BLaER1 (cell line): Measurements from ENCODE around the gene MSI2.

Experiments used
- H3K27ac ChIP-seq: shearing (Covaris generic); formaldehyde crosslinking; 2 replicates; pipeline ENCODE4 v1.8.1; 2022
- H3K27me3 ChIP-seq: shearing (Covaris generic); formaldehyde crosslinking; 2 replicates; pipeline ENCODE4 v1.8.1; 2022
- H3K36me3 ChIP-seq: shearing (Covaris generic); formaldehyde crosslinking; 2 replicates; pipeline ENCODE4 v1.8.1; 2022
- H3K4me1 ChIP-seq: shearing (Covaris generic); formaldehyde crosslinking; 2 replicates; pipeline ENCODE4 v1.8.1; 2022
- H3K4me2 ChIP-seq: shearing (Covaris generic); formaldehyde crosslinking; 2 replicates; pipeline ENCODE4 v1.8.1; 2022
- H3K4me3 ChIP-seq: shearing (Covaris generic); formaldehyde crosslinking; 2 replicates; pipeline ENCODE4 v1.8.1; 2022
- H3K9ac ChIP-seq: shearing (Covaris generic); formaldehyde crosslinking; 2 replicates; pipeline ENCODE4 v1.8.1; 2022
- H3K9me3 ChIP-seq: shearing (Covaris generic); formaldehyde crosslinking; 2 replicates; pipeline ENCODE4 v1.8.1; 2022
- H4K20me1 ChIP-seq: shearing (Covaris generic); formaldehyde crosslinking; 2 replicates; pipeline ENCODE4 v1.8.1; 2022
- Cebpa-rat ChIP-seq: shearing (Covaris generic); IDR thresholded peaks from 2 replicates; pipeline ENCODE4 v1.8.1; 2022

MSI2 gene

GRCh38 chr17:57514614-57515013, 258.3 kb downstream of the MSI2 start:
- Histone ChIP-seq H4K20me1 (peaks cover 6% of the 10 kb centered on the region; the same call in 1 of the 2 replicates), H3K27ac (peak overlapping the region; percentile 93), H3K9ac (peak overlapping the region; percentile 49), H3K27me3 (no peaks in the 10 kb centered on the region), H3K9me3 (no peaks in the 10 kb centered on the region; the same call in 1 of the 2 replicates), H3K36me3 (peaks cover 45% of the 10 kb centered on the region), H3K4me3 (no peak overlapping the region), H3K4me1 (peaks cover 100% of the 10 kb centered on the region), H3K4me2 (peak overlapping the region; percentile 81)
- TF ChIP-seq Cebpa-rat, result no peak

- peaks cover 43% of the 10 kb centered on the region for H3K36me3 ChIP-seq
- H3K4me1 ChIP-seq, result peaks cover 100% of the 10 kb centered on the region
- H3K9me3 ChIP-seq, result no peaks in the 10 kb centered on the region; the same call in 1 of the 2 replicates
- peak overlapping the region; percentile 81 for H3K4me2 ChIP-seq
- H4K20me1 ChIP-seq, result peaks cover 6% of the 10 kb centered on the region; the same call in 1 of the 2 replicates
- no peak for TF ChIP-seq Cebpa-rat
- H3K9ac ChIP-seq, result peak overlapping the region; percentile 76; the same call in 1 of the 2 replicates
- H3K27me3 ChIP-seq, result no peaks in the 10 kb centered on the region
- no peak overlapping the region for H3K4me3 ChIP-seq
- peak overlapping the region; percentile 93 for H3K27ac ChIP-seq
These were observed 259.4 kb downstream of the MSI2 start for GRCh38 chr17:57515662-57516211.

GRCh38 chr17:57516290-57517230, 260.2 kb downstream of the MSI2 start:
- Histone ChIP-seq H4K20me1 (peaks cover 4% of the 10 kb centered on the region; the same call in 1 of the 2 replicates), H3K4me3 (no peak overlapping the region), H3K4me1 (peaks cover 100% of the 10 kb centered on the region), H3K27me3 (no peaks in the 10 kb centered on the region), H3K4me2 (peak overlapping the region; percentile 81), H3K36me3 (peaks cover 40% of the 10 kb centered on the region), H3K9ac (peak overlapping the region; percentile 76), H3K9me3 (no peaks in the 10 kb centered on the region; the same call in 1 of the 2 replicates), H3K27ac (peak overlapping the region; percentile 93)
- no peak for TF ChIP-seq Cebpa-rat

- H3K27ac ChIP-seq, result peak overlapping the region; percentile 93
- peak overlapping the region; percentile 76 for H3K9ac ChIP-seq
- H3K9me3 ChIP-seq, result no peaks in the 10 kb centered on the region; the same call in 1 of the 2 replicates
- no peaks in the 10 kb centered on the region; the same call in 1 of the 2 replicates for H4K20me1 ChIP-seq
- peaks cover 33% of the 10 kb centered on the region for H3K36me3 ChIP-seq
- H3K4me3 ChIP-seq, result no peak overlapping the region
- no peak for TF ChIP-seq Cebpa-rat
- H3K4me2 ChIP-seq, result peak overlapping the region; percentile 81
- H3K4me1 ChIP-seq, result peaks cover 100% of the 10 kb centered on the region
- H3K27me3 ChIP-seq, result no peaks in the 10 kb centered on the region
These were observed 260.9 kb downstream of the MSI2 start for GRCh38 chr17:57517273-57517631.

- Histone ChIP-seq H3K27me3 (no peaks in the 10 kb centered on the region), H3K4me1 (peaks cover 100% of the 10 kb centered on the region), H3K4me2 (peak overlapping the region; percentile 81), H3K9me3 (no peaks in the 10 kb centered on the region; the same call in 1 of the 2 replicates), H3K4me3 (peak overlapping the region; percentile 43; the same call in 1 of the 2 replicates), H4K20me1 (no peaks in the 10 kb centered on the region), H3K27ac (peak overlapping the region; percentile 93), H3K36me3 (peaks cover 31% of the 10 kb centered on the region), H3K9ac (peak overlapping the region; percentile 76)
- TF ChIP-seq Cebpa-rat, result no peak
These were observed 261.5 kb downstream of the MSI2 start for GRCh38 chr17:57517632-57518456.

GRCh38 chr17:57518587-57519581, 262.6 kb downstream of the MSI2 start:
- Histone ChIP-seq H3K27ac (peak overlapping the region; percentile 93), H3K4me2 (peak overlapping the region; percentile 81), H3K9ac (peak overlapping the region; percentile 76), H3K36me3 (peaks cover 40% of the 10 kb centered on the region), H3K4me3 (peak overlapping the region; percentile 43), H3K4me1 (peaks cover 100% of the 10 kb centered on the region), H3K27me3 (no peaks in the 10 kb centered on the region), H3K9me3 (no peaks in the 10 kb centered on the region; the same call in 1 of the 2 replicates), H4K20me1 (no peaks in the 10 kb centered on the region)
- no peak for TF ChIP-seq Cebpa-rat

- Histone ChIP-seq H3K4me1 (peaks cover 100% of the 10 kb centered on the region), H3K9me3 (no peaks in the 10 kb centered on the region; the same call in 1 of the 2 replicates), H3K9ac (peak overlapping the region; percentile 76), H3K27me3 (no peaks in the 10 kb centered on the region), H3K4me3 (peak overlapping the region; percentile 43; the same call in 1 of the 2 replicates), H3K36me3 (peaks cover 40% of the 10 kb centered on the region), H3K27ac (peak overlapping the region; percentile 93), H4K20me1 (no peaks in the 10 kb centered on the region), H3K4me2 (peak overlapping the region; percentile 81)
- TF ChIP-seq Cebpa-rat, result no peak
These were observed 263.5 kb downstream of the MSI2 start for GRCh38 chr17:57519800-57520199.

- Histone ChIP-seq H3K4me2 (peak overlapping the region; percentile 81), H3K27ac (peak overlapping the region; percentile 93), H3K36me3 (peaks cover 25% of the 10 kb centered on the region; the same call in 1 of the 2 replicates), H3K9ac (peak overlapping the region; percentile 76), H4K20me1 (no peaks in the 10 kb centered on the region), H3K9me3 (no peaks in the 10 kb centered on the region), H3K4me1 (peaks cover 100% of the 10 kb centered on the region), H3K4me3 (peak overlapping the region; percentile 50), H3K27me3 (no peaks in the 10 kb centered on the region)
- no peak for TF ChIP-seq Cebpa-rat
These were observed 265.3 kb downstream of the MSI2 start for GRCh38 chr17:57521606-57522005.
